SK-N-SH (cell line): ENCODE measurements around the gene MRPL58. TPM values are rescaled to one million over a fixed set of nuclear protein-coding genes. Genes with fewer than 3 reads are reported as not detected.
A peak's percentile ranks its signal among the peaks of the same experiment; 100 is the strongest.

Experiments used
- CTCF ChIA-PET: fragments of 300-600, 350-600 bp; formaldehyde crosslinking; extraction: SDS; loops from one replicate; lab custom pipeline; 2021; lab: Yijun Ruan, JAX
- POLR2A ChIA-PET: fragments of 350-600 bp; sonication (Branson Sonifier 250); formaldehyde crosslinking; extraction: SDS; loops from one replicate; lab custom pipeline; 2020; ENCODE audit warnings: antibody characterized with exemption, inconsistent platforms; lab: Yijun Ruan, JAX
- DNase-seq: peaks from one replicate; pipeline ENCODE4 v3.0.0; 2012
- H2AFZ ChIP-seq: fragments of 200-600 bp; sonication (generic); 2 replicates; pipeline ENCODE4 v1.8.1; 2016; ENCODE audit warnings: antibody characterized with exemption, mild to moderate bottlenecking, low read depth
- H3F3A ChIP-seq: fragments of 200-600 bp; sonication (generic); replicated peaks from 2 replicates; pipeline ENCODE3; 2016; ENCODE audit warnings: antibody characterized with exemption, mild to moderate bottlenecking; ENCODE audit not compliant: insufficient read depth
- H3K27ac ChIP-seq, 2 experiments: fragments of 200-500 bp in 1 of 2; fragments of 200-600 bp in 1 of 2; sonication (Bioruptor generic) in 1 of 2; sonication (generic), shearing (Covaris generic) in 1 of 2; 2 replicates each; pipeline versions ENCODE4 v1.5.1 to v1.6.1; 2014 to 2016; ENCODE audit warnings: low read depth in 2 of 2, inconsistent platforms in 1 of 2, low read length in 1 of 2, mild to moderate bottlenecking in 1 of 2, mixed read lengths in 1 of 2
- H3K27me3 ChIP-seq: fragments of 200-600 bp; sonication (generic), shearing (Covaris generic); 2 replicates; pipeline ENCODE4 v1.6.1; 2016; ENCODE audit warnings: mixed run types; ENCODE audit not compliant: insufficient read depth
- H3K36me3 ChIP-seq, 2 experiments: fragments of 200-500 bp in 1 of 2; fragments of 200-600 bp in 1 of 2; sonication (Bioruptor generic) in 1 of 2; sonication (generic) in 1 of 2; replicated peaks in 1 of 2; 2 replicates each; pipeline versions ENCODE3 to v1.5.1; 2014 to 2016; ENCODE audit warnings: low read length in 1 of 2, mild to moderate bottlenecking in 1 of 2; ENCODE audit not compliant: insufficient read depth in 2 of 2, control insufficient read depth in 1 of 2
- H3K4me1 ChIP-seq, 2 experiments: fragments of 200-500 bp in 1 of 2; fragments of 200-600 bp in 1 of 2; sonication (Bioruptor generic) in 1 of 2; sonication (generic), shearing (Covaris generic) in 1 of 2; 2 replicates each; pipeline versions ENCODE4 v1.5.1 to v1.6.1; 2014 to 2016; ENCODE audit warnings: low read depth in 1 of 2, low read length in 1 of 2, mixed run types in 1 of 2; ENCODE audit not compliant: insufficient read depth in 2 of 2, control insufficient read depth in 1 of 2
- H3K4me2 ChIP-seq: fragments of 200-600 bp; sonication (generic), shearing (Covaris generic); 2 replicates; pipeline ENCODE4 v1.6.1; 2017; ENCODE audit warnings: mixed run types
- H3K4me3 ChIP-seq, 2 experiments: fragments of 200-500 bp in 1 of 2; fragments of 200-600 bp in 1 of 2; sonication (Bioruptor generic) in 1 of 2; sonication (generic), shearing (Covaris generic) in 1 of 2; 2 replicates each; pipeline versions ENCODE4 v1.5.1 to v1.8.1; 2014 to 2016; ENCODE audit warnings: low read depth in 2 of 2, inconsistent platforms in 1 of 2, low read length in 1 of 2, mild to moderate bottlenecking in 1 of 2, mixed read lengths in 1 of 2, moderate library complexity in 1 of 2
- H3K79me2 ChIP-seq: fragments of 200-600 bp; sonication (generic); 2 replicates; pipeline ENCODE4 v1.8.1; 2017; ENCODE audit warnings: mild to moderate bottlenecking; ENCODE audit not compliant: insufficient read depth
- H3K9ac ChIP-seq: fragments of 200-600 bp; sonication (generic); 2 replicates; pipeline ENCODE4 v1.6.1; 2017; ENCODE audit warnings: mixed run types
- H3K9me2 ChIP-seq: fragments of 200-600 bp; sonication (generic); 2 replicates; pipeline ENCODE4 v1.6.1; 2017; ENCODE audit warnings: mixed run types
- H3K9me3 ChIP-seq: fragments of 200-600 bp; sonication (generic); 2 replicates; pipeline ENCODE4 v1.6.1; 2017; ENCODE audit warnings: mixed run types, mild to moderate bottlenecking, moderate library complexity
- H4K20me1 ChIP-seq: fragments of 200-600 bp; sonication (generic); 2 replicates; pipeline ENCODE4 v1.6.1; 2017; ENCODE audit warnings: mild to moderate bottlenecking, mixed run types; ENCODE audit not compliant: insufficient read depth
- CHD2 ChIP-seq: fragments of 150-350 bp; IDR thresholded peaks from 2 replicates; pipeline ENCODE4 v1.6.1; 2018; ENCODE audit warnings: low read length; ENCODE audit not compliant: partially characterized antibody
- FOXM1 ChIP-seq: IDR thresholded peaks from 2 replicates; pipeline ENCODE4 v1.4.0; 2012; ENCODE audit warnings: low read depth, mild to moderate bottlenecking
- JUND ChIP-seq: IDR thresholded peaks from 2 replicates; pipeline ENCODE4 v1.4.0; 2012
- MXI1 ChIP-seq: IDR thresholded peaks from 2 replicates; pipeline ENCODE4 v1.6.1; 2012; ENCODE audit warnings: mild to moderate bottlenecking, low read depth, low read length, improper control_type of control experiment
- NRF1 ChIP-seq: IDR thresholded peaks from 2 replicates; pipeline ENCODE4 v1.6.1; 2012; ENCODE audit warnings: low read depth, mild to moderate bottlenecking, low read length
- POLR2AphosphoS5 ChIP-seq: IDR thresholded peaks from 2 replicates; pipeline ENCODE4 v1.6.1; 2012; ENCODE audit warnings: low read depth, low read length
- RCOR1 ChIP-seq: fragments of 150-350 bp; IDR thresholded peaks from 2 replicates; pipeline ENCODE4 v1.6.1; 2017; ENCODE audit warnings: antibody characterized with exemption, low read length
- RXRA ChIP-seq: IDR thresholded peaks from 2 replicates; pipeline ENCODE4 v1.4.0; 2012; ENCODE audit warnings: low read depth, mild to moderate bottlenecking, borderline replicate concordance
- USF1 ChIP-seq: IDR thresholded peaks from 2 replicates; pipeline ENCODE4 v1.4.0; 2012; ENCODE audit warnings: low read depth, borderline replicate concordance
- YY1 ChIP-seq: IDR thresholded peaks from 2 replicates; pipeline ENCODE4 v1.4.0; 2012; ENCODE audit warnings: low read depth, mild to moderate bottlenecking
- WGBS: methylation state at CpG from one replicate; pipeline ENCODE4 v1.1.6; 2017; ENCODE audit warnings: low lambda C conversion rate; 5-methylcytosine and 5-hydroxymethylcytosine counted together
- polyA plus RNA-seq, 3 experiments: library from polyadenylated mRNA; depleted of rRNA; stranded (reverse); fragments of >200 nt; gene quantifications; 2 replicates each; pipeline ENCODE4 v1.2.3, GENCODE V29; 2012

Gene MRPL58
- polyA plus RNA-seq, 1 of the 3 experiments (the other 2 are of a cell fraction), result 87.3 TPM

DNA sequence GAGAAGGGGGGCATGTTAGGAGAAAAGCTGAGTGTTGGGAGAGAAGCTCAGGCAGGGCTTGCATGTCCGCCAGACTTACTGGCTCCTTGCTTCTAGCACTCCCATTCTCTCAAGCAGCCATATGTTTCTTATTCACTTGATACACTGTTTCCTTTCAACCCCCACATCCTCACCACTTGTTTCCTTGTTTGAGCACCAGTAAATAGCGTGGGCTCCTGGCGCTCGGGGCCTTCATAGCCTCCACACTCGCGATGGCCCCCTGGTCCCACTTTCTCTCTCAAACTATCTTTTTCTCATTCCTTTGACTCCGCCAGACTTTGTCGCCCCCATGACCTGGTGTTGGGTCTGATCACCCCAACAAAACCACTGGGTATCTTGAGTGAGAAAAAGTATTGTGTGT is 17.7 kb downstream of the MRPL58 start:
- peaks cover 0 to 12% of the 10 kb centered on the region in 2 experiments; a peak in 1 of 4 replicates for H3K4me1 ChIP-seq
- peaks cover 5% of the 10 kb centered on the region; the same call in 1 of the 2 replicates for H3K9me3 ChIP-seq
- H3F3A ChIP-seq, result peaks cover 25% of the 10 kb centered on the region
- POLR2A ChIA-PET, result no interaction called here
- H3K27ac ChIP-seq, result no peak overlapping the region
- H3K79me2 ChIP-seq, result no peaks in the 10 kb centered on the region
- peaks cover 4% of the 10 kb centered on the region; the same call in 1 of the 2 replicates for H4K20me1 ChIP-seq
- H3K9me2 ChIP-seq, result no peaks in the 10 kb centered on the region
- no peak overlapping the region for H2AFZ ChIP-seq
- no peak for DNase-seq
- no peak for TF ChIP-seq POLR2AphosphoS5
- TF ChIP-seq USF1, result 0 out of 2 replicates have a peak, but pooled peaks have one; percentile 13
- CTCF ChIA-PET, result interaction anchor here (2.6 to 3.0 kb wide), 2 partner anchors 18 to 69 kb away, joined by 11 to 17 read pairs; partner anchors contain the start of gene MRPL58
- WGBS, result 76% methylated on average over 8 of the region's 8 CpGs
- H3K27me3 ChIP-seq, result no peaks in the 10 kb centered on the region
- no peak overlapping the region for H3K4me3 ChIP-seq
- H3K9ac ChIP-seq, result no peak overlapping the region
- H3K4me2 ChIP-seq, result no peak overlapping the region
- H3K36me3 ChIP-seq, result no peaks in the 10 kb centered on the region

- H3K27me3 ChIP-seq, result no peaks in the 10 kb centered on the region
- H3K9ac ChIP-seq, result peak overlapping the region; percentile 17; the same call in 1 of the 2 replicates
- H2AFZ ChIP-seq, result peak overlapping the region; percentile 92; the same call in 1 of the 2 replicates
- H4K20me1 ChIP-seq, result peaks cover 4% of the 10 kb centered on the region; the same call in 1 of the 2 replicates
- no peaks in the 10 kb centered on the region for H3K9me2 ChIP-seq
- DNase-seq, result peak; percentile 89
- H3K4me2 ChIP-seq, result peak overlapping the region; percentile 89
- H3K36me3 ChIP-seq, result no peaks in the 10 kb centered on the region
- TF ChIP-seq CHD2 (peak; percentile 48), USF1 (peak; percentile 57; the same call in 1 of the 2 replicates), RXRA (no peak), RCOR1 (no peak), MXI1 (peak; percentile 43; the same call in 1 of the 2 replicates), NRF1 (no peak), JUND (no peak), YY1 (no peak), POLR2AphosphoS5 (peak; percentile 29; the same call in 1 of the 2 replicates), FOXM1 (no peak)
- TF ChIP-seq, all 33 proteins: peak for 4
- ChIA-PET CTCF (interaction anchor here (0.9 to 2.3 kb wide), 9 partner anchors 19 to 170 kb away, joined by 3 to 17 read pairs (median 6); partner anchors contain the start of genes CDR2L, MRPL58 and OTOP2), POLR2A (interaction anchor here (0.9 to 2.0 kb wide), 3 partner anchors 20 to 60 kb away, joined by 3 to 33 read pairs (median 4); partner anchors contain the start of genes CDR2L, HID1 and MRPL58)
- WGBS, result 26% methylated on average over 10 of the region's 10 CpGs
- Histone ChIP-seq H3K4me1 (peaks cover 0 to 22% of the 10 kb centered on the region in 2 experiments; a peak in 1 of 4 replicates), H3K79me2 (no peaks in the 10 kb centered on the region), H3F3A (peaks cover 41% of the 10 kb centered on the region), H3K27ac (peak overlapping the region; percentile 40 to 61), H3K4me3 (peak overlapping the region; percentile 67 to 98), H3K9me3 (peaks cover 5% of the 10 kb centered on the region; the same call in 1 of the 2 replicates)
Measured at GRCh38 chr17:75031972-75032719, 19.7 kb downstream of the MRPL58 start.
